Lower leg skin (tissue), 4 donors: ENCODE results near the gene LOXHD1. TPM values are rescaled to one million over a fixed set of nuclear protein-coding genes. Genes with fewer than 3 reads are reported as not detected.

Experiments used
- DNase-seq, 2 donors: peaks; one replicate each; pipeline ENCODE4 v3.0.0-alpha.2; 2019; ENCODE audit warnings: low spot score in 2 of 2
- H3K4me3 ChIP-seq: fragments of 200-600 bp; sonication (generic); 2 replicates; pipeline ENCODE4 v1.5.1; 2017; ENCODE audit warnings: mild to moderate bottlenecking, low read depth; ENCODE audit not compliant: poor library complexity, severe bottlenecking
- CTCF ChIP-seq, 3 donors: fragments of 450-650 bp; IDR thresholded peaks; one replicate each; pipeline ENCODE4 v1.5.1; 2016; ENCODE audit warnings: antibody characterized with exemption in 3 of 3, mild to moderate bottlenecking in 3 of 3, moderate library complexity in 2 of 3
- POLR2A ChIP-seq, 2 donors: fragments of 450-650 bp; IDR thresholded peaks; one replicate each; pipeline ENCODE4 v1.6.1; 2016 to 2017; ENCODE audit warnings: antibody characterized with exemption in 2 of 2, mild to moderate bottlenecking in 1 of 2, moderate library complexity in 1 of 2
- WGBS, 2 donors: methylation state at CpG; one replicate each; pipeline ENCODE4 v1.1.5; 2018; 5-methylcytosine and 5-hydroxymethylcytosine counted together
- intact Hi-C: fragments of 100-400 bp; cut with DNase I; formaldehyde crosslinking; loops from one replicate; pipeline ENCODE4 v1.15.0; 2023; ENCODE audit warnings: low total_unique reads
- total RNA-seq, 4 donors: library from RNA; depleted of rRNA; stranded (reverse); fragments of >200 nt; gene quantifications; one replicate each; pipeline ENCODE4 v1.1.0, GENCODE V29; 2016

LOXHD1 gene
- total RNA-seq, 4 donors from 2014 or later, result 0.02 to 0.97 (median 0.32) TPM; not detected in 1

- DNase-seq, result no peak
- no peak overlapping the region for H3K4me3 ChIP-seq
- TF ChIP-seq CTCF (IDR thresholded peaks at IDR 0.05) (no peak), POLR2A (IDR thresholded peaks at IDR 0.05) (no peak)
- 86 to 89% methylated on average over 2 of the region's 2 CpGs for WGBS, 2 donors
- intact Hi-C loops, result no loop called here
These were observed 48.0 kb downstream of the LOXHD1 start for GRCh38 chr18:46609048-46609447.

- no peak overlapping the region for H3K4me3 ChIP-seq
- 47 to 57% methylated on average over 5 of the region's 5 CpGs for WGBS, 2 donors
- TF ChIP-seq CTCF (IDR thresholded peaks at IDR 0.05) (no peak), POLR2A (IDR thresholded peaks at IDR 0.05) (no peak)
- DNase-seq, result no peak
- intact Hi-C loops, result no loop called here
These were observed 49.1 kb downstream of the LOXHD1 start for GRCh38 chr18:46607926-46608325.

- 68 to 74% methylated on average over 17 of the region's 17 CpGs for WGBS, 2 donors
- H3K4me3 ChIP-seq, result no peak overlapping the region
- TF ChIP-seq POLR2A (IDR thresholded peaks at IDR 0.05), result no peak
- no peak for TF ChIP-seq CTCF (IDR thresholded peaks at IDR 0.05)
- DNase-seq, result no peak
- intact Hi-C loops, result no loop called here
These were observed 55.7 kb downstream of the LOXHD1 start for GRCh38 chr18:46601141-46601805.

- TF ChIP-seq POLR2A (IDR thresholded peaks at IDR 0.05), result no peak
- TF ChIP-seq CTCF (IDR thresholded peaks at IDR 0.05), result no peak
- no peak for DNase-seq
- no peak overlapping the region for H3K4me3 ChIP-seq
- intact Hi-C loops, result no loop called here
These were observed 60.9 kb downstream of the LOXHD1 start for GRCh38 chr18:46596119-46596518.

GRCh38 chr18:46591783-46592391, 65.1 kb downstream of the LOXHD1 start:
- intact Hi-C loops, result no loop called here
- peak in 1 of 2 donors; percentile 69 for DNase-seq
- 72 to 73% methylated on average over 7 of the region's 7 CpGs for WGBS, 2 donors
- no peak overlapping the region for H3K4me3 ChIP-seq
- no peak for TF ChIP-seq CTCF (IDR thresholded peaks at IDR 0.05)
- no peak for TF ChIP-seq POLR2A (IDR thresholded peaks at IDR 0.05)
